Erythroblast (primary cell): Measurements from ENCODE around the gene CFAP20DC.

Experiments
- GATA1 ChIP-seq: IDR thresholded peaks from 2 replicates; pipeline ENCODE4 v1.6.1; 2011; ENCODE audit warnings: low read depth, mild to moderate bottlenecking, control low read depth, low read length, moderate library complexity
- POLR2A ChIP-seq: IDR thresholded peaks from 2 replicates; pipeline ENCODE4 v1.6.1; 2011; ENCODE audit warnings: mild to moderate bottlenecking, low read length

GRCh38 chr3:59046839-59047238 lies 3.0 kb downstream of the CFAP20DC start:
- TF ChIP-seq POLR2A: no peak
- TF ChIP-seq GATA1: no peak
